Suppressor macrophage (primary cell): ENCODE measurements around the gene LFNG.
A peak's percentile ranks its signal among the peaks of the same experiment; 100 is the strongest.

Experiments used
- DNase-seq, 4 experiments: peaks; one replicate each; pipeline ENCODE4 v3.0.0-alpha.2; 2020 to 2022

The LFNG gene

DNA sequence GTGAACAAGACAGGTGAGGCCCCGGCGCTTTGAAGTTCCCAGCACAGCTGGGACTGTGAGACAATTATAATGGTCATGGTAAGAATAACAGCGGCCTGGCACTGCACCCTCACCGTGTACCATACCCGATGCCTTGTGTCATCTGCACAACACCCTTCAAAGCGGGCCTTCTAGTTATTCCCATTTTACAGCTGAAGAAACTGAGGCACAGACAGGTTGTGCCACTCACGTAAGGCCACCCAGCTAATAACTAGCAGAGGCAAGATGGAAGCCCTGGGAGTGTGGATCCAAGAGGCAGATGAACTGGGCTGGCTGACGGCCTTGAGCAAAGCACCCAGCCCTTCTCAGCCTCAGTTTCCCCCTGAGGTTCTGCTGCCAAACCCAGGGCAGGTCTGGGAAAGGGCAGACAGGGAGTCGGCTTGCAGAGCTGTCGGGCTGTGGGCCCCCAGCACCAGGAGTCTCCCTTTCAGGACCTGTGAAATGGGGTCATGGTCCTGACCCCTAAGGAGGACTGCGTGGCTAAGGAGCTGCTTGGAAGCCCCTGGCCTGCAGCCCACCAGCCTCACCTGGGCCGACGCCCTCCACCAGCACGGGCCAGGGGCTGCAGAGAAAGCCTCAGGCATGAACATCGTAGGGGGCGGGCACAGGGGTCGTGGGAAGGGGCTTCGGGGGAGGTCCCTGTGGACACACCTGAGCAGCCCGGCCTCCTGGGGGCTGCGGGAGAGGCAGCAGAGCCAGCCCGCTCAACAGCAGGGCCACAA, 15.3 kb upstream of the LFNG start:
- no peak for DNase-seq

- DNase-seq: no peak
These were observed 14.6 kb upstream of the LFNG start for GRCh38 chr7:2504889-2505375.

DNA sequence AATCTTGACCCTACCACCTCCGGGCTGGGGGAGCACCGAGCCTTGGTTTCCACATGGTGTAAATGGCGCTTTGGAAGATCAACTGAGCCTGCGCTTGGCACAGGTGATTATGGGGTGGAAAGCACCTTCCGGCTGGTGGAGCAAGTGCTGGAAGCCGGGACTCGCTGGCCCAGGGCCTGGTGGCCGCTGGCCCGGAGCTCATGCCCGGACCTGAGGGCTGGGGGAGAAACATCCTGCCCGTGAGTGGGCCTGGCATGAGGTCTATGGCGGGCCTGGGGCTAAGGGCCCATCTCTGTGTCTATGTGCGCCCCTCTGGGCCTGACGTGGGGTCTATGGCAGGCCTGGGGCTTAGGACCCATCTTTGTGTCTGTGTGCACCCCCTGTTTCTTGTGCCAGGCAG, 14.2 kb upstream of the LFNG start:
- DNase-seq: no peak

GRCh38 chr7:2507208-2507916, 12.2 kb upstream of the LFNG start:
- DNase-seq: no peak

GRCh38 chr7:2507917-2508306, 11.7 kb upstream of the LFNG start:
- no peak for DNase-seq

- DNase-seq: peak; percentile 79 to 88 (median 84)
These were observed 11.0 kb upstream of the LFNG start for GRCh38 chr7:2508327-2509215.

DNA sequence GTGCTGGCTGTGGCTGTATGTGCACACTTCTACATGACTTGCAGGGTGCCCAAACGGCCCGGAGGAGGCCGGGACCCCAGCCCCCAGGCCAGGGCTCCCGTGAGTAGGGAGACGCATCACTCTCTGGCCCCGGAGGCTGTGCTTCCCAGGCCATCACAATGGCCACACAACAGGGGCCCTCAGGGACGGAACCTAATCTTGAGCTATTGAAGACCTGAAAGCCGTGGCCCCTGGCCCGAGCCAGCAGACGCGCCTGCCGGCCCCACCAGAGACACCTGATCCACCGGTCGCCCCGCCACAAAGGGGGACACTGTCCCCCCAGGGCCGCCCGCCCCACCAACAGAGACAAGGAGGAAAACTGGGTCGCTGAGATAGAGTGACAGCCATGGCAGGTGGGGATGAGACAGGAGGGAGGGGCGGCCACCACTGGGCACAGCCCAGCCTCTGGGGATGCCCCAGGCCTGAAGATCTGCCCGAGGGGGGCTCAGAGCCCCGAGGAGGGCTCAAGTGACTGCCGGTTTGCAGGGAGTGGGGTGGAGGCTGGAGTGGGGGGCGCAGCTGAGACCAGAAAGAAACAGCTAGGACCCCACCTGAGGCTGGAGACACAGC, 10.2 kb upstream of the LFNG start:
- DNase-seq: no peak

DNA sequence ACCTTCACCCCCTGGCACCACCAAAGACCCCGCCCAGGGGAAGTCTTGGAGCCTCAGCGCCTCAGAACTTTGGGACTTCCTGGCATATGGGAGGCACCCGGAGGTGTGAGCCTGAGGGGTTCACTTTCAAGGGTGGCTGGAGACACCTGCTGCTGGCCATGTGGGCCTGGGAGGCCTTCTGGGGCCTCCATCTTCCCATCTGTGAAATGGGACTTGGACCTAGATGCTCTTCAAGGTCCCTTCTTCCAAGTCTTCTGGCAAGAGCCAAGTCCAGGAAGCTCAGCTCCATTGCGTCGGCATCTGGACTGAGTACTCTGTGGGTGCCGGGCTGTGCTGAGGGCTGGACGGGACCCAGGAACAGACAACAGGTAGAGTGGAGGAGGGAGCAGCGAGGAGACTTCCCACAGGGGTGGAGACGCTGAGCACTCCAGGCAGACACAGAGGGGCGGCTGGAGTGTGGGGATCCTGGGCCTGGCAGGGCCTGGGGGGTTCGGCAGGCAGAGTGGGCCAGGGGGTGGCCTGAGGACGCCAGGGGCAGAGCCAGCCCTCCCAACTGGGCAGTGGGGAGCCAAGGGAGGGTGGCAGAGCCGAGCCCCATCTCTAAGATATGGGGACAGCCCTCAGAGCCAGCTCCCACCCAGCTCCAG, 9.3 kb upstream of the LFNG start:
- DNase-seq: no peak

DNA sequence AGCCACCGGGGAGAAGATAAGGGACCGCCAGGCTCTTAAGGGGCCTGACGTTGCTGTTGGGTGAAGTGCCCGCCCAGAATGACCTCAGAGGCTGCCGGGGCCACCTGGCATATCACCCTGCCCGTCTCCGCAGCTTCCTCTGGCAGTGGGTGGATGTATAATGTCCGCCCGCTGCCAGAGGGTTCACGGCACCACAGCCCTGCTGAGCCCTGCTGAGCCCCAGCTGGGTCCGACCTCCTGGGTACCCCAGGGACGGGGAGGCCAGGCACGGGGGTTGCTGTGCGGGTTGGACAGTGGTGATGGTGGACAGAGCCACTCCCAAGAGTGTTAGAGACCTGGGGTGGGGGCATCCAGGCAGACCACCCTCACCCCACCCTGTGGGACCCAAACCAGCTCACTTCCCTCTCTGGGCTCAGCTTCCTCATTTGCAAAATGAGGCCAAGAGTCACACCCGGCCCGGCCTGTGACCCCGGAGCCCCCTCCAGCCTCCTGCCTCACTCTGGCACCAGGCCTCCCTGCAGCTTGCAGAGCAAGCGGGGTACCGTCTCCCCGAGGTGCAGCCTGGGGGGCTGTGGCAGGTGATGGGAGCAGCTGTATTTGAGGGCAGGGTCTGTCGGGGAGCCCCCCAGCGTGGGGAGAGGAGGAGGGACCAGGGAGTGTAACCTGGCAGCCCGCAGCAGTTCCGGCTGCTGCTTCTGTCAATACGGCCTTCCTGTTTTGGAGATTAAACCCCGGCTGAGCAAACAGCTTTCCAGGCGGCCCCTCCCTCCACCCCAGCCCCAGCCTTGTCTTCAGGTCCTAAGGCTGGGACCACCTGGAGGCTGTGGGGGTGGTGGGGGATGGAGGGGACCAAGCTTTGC, 8.4 kb upstream of the LFNG start:
- DNase-seq: peak; percentile 77 to 87 (median 82)

DNA sequence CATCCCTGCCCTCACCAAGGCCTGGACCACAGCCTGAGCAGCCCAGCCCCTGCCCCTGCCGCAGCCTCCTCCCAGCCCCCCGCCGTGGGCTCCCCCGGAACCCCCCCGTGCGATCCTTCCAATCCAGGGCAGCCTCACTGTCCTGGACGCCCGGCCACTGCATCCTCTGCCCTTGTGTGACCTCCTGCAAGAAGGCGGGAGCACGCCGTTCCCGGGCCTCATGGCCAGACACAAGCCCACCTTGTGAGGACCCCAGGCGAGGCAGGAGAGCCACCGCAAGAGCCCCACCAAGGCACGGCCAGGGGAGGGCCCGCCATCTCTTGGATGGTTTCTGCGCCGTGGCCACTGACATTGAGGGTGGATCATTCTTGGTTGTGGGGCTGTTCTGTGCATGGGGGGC, 7.8 kb upstream of the LFNG start:
- DNase-seq: no peak

DNA sequence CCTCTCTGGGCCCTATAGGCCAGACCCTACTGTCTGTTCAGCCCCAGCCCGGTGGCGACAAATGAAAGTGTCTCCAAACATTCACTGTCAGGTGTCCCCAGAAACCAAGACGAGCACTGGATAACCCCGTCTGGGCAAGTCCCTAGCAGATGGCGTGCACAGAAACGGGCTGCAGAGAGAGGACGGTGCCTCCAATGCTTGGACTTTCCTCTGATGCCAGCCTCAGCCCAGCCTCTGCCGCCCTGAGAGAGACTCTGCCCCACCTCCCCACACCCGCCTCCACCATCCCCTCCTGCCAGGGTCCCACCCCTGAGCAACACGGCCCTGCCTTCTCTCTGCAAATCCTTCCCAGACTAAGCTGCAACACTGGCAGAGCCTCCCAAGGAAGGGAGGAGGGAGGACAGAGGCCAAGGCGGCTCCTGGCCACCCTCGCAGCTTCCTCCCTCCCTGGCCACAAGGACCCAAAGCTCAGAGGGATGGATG, 7.4 kb upstream of the LFNG start:
- DNase-seq: peak; percentile 38 to 67 (median 51)

DNA sequence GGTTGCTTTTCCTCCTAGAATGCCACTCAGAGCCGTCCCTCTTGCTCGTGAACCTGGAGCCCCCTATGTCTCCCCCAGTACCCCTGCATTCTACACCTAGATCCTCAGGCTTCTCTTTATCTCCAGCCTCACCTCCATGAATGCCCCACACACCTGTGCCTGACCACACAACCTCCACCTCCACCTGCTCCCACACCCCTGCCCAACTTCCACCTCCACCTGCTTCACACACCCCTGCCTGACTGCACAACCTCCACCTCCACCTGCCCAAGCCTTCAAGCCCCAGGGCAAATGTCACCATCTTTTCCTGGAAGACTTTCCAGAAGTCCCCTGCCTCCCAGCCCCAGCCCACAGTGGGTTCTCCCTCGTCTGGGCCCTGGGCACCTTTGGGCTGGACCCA, 6.9 kb upstream of the LFNG start:
- no peak for DNase-seq

DNA sequence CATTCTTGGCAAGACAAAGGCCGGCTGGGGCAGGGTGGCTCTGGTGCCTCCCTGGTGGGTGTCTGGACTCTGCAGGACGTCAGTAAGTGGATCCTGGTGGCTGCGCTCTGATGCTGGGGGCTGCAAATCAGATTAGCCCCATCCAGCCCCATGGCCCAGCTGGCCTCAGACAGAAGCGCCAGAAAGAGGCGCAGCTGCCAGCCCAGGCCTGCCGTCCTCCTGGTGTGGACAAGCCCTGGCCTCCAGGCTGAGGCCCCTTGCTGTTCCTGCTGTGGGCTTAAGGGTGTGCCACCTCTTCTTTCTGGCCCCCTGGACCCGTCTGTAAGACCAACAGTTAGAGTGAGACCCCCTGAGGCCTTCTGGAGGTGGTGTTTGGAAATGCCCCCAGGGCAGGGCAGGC, 5.9 kb upstream of the LFNG start:
- no peak for DNase-seq

DNA sequence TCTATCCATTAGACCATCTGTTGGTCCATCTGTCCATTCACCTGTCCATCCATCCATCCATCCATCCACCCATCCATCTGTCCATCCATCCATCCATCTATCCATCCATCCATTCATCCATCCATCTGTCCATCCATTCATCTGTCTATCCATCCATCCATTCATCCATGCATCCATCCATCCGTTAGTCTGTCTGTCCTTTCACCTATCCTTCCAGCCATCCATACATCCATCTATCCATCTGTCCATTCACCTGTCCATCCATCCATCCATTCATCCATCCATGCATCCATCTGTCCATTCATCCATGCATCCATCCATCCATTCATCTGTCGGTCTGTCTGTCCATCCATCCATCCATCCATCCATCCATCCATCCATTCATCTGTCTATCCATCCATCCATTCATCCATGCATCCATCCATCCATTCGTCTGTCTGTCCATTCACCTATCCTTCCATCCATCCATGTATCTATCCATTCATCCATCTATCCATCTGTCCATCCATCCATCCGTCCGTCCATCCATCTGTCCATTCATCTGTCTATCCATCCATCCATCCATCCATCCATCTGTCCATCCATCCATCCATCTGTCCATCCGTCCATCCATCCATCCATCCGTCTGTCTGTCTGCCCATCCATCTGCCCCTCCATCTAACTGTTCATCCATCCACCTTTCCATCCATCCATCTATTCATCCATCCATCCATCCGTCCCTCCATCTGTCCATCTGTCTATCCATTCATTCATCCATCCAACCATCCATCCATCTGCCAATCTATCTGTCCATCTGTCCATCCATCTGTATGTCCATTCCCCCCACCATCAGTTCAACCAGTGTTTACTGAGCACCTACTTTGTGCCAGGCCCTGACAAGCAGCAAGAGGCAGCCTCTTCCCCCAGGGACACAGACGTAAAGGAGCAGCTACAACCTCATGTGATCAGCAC, 4.8 kb upstream of the LFNG start:
- no peak for DNase-seq

GRCh38 chr7:2515424-2516193, 4.0 kb upstream of the LFNG start:
- no peak for DNase-seq

DNA sequence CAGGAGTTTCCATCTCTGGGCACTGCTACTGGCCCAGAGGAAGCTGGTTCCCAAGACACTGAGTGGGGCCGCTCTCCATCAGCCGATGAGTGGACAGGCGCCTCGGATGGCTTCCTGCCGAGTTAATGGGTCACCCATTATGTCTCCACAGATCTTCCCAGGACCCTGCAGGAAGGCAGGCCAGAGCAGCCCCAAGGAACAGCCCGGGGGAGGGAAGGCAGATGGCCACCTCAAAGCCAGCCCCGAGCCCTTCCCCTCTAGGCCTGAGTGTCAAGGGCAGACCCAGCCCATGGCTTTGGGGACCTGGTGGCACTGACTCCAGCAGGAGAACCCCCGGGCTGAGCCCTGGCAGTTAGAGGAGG, 3.4 kb upstream of the LFNG start:
- no peak for DNase-seq

DNA sequence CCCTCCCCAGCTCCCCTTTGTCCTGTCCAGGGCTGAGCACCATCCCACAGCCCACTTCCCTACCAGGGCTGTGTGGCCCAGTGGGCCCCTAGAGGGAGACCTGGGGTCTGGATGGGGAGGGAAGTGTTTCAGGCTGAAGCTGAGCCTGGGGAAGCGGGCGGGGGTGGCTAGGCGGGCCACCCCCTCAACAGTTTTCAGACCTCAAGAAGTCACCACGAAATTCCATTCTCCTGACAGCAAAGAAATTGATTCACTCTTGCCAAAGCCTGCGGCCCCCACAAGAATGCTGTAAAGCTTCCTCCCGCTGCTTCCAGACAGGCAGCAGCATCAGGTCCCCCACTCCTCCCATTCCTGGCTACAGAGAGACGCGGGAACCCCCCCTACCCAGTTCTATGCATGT, 2.5 kb upstream of the LFNG start:
- DNase-seq: peak in 1 of 4 experiments; percentile 33

DNA sequence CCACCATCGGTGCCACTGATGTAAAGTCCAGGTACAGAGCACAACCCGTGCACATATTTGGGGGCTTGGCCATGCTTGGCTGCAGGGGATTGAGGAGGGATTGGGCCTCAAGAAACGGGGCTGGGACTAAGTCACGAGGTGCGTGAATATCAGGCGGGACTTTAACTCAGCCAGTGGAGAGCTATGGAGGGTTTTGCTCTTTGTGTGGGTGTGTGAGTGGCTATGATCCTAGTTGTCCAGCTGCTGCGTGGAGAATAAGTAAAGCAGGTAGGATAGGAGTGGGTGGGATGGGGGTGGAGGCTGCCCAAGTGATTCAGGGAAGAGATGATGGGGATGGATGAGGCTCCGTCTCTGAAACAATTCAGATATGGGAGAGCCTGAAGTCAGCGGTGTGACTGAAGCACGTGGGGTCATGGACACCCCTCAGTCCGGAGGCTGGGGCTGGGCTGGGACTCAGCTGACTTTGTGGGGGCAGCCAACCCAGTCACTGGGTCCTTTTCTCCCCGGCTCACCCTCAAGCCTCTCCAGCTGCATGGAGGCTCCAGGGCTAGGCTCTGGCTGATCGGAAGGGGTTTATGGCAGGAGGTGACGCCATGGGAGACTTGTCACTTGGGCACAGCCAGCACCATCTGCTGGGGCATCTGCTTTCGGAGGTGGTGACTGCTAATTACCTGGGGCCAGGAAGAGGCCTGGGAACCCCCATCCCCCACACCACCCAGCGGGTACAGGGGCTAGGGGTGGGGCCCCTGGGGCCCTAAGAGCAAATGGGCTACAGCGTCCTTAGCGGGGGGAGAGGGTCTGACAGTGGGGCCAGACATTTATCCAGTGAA, 1.7 kb upstream of the LFNG start:
- DNase-seq: no peak
